ENCODE results near the gene DCC. TPM values are rescaled to one million over a fixed set of nuclear protein-coding genes. Genes with fewer than 3 reads are reported as not detected.

DCC gene
- total RNA-seq, 2 donors from 2014 or later = 0.33 TPM; not detected in 1

DNA sequence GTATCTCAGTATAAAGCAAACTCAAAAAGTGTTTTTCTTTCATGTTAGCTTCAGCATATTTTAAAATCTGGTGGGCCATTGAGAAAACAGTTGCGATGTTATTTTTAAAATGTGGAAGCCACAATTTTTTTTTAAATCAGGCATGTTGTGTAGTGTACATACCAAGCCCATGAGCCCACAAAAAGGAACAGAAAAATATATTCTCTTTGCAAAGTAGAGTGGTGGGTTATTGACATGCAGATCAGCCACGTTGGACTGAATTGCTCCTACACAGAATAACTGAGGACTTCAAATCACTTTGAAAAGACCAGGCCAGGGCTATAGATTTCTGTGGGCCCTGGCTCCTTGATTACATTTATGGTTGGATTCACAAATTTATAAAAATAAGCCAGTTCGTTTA, 774.4 kb downstream of the DCC start:
- Histone ChIP-seq H3K4me3 (no peak overlapping the region), H3K27me3 (no peaks in the 10 kb centered on the region), H3K4me1 (no peaks in the 10 kb centered on the region), H3K9me3 (no peaks in the 10 kb centered on the region), H3K27ac (no peak overlapping the region), H3K36me3 (replicated peaks in 1 of 2; ENCODE audit: insufficient read depth in 1 of 2, low read depth in 2 of 2) (no peaks in the 10 kb centered on the region)
- TF ChIP-seq, protein P1, sequence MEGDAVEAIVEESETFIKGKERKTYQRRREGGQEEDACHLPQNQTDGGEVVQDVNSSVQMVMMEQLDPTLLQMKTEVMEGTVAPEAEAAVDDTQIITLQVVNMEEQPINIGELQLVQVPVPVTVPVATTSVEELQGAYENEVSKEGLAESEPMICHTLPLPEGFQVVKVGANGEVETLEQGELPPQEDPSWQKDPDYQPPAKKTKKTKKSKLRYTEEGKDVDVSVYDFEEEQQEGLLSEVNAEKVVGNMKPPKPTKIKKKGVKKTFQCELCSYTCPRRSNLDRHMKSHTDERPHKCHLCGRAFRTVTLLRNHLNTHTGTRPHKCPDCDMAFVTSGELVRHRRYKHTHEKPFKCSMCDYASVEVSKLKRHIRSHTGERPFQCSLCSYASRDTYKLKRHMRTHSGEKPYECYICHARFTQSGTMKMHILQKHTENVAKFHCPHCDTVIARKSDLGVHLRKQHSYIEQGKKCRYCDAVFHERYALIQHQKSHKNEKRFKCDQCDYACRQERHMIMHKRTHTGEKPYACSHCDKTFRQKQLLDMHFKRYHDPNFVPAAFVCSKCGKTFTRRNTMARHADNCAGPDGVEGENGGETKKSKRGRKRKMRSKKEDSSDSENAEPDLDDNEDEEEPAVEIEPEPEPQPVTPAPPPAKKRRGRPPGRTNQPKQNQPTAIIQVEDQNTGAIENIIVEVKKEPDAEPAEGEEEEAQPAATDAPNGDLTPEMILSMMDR (IDR thresholded peaks at IDR 0.05) = no peak
- TF ChIP-seq POLR2A (IDR thresholded peaks at IDR 0.05) = no peak
- intact Hi-C loops (cut with DNase I) = no loop called here
- DNase-seq (no peak), ATAC-seq (no peak)
- 45% methylated on average over 3 of the region's 3 CpGs for WGBS, 2 donors

DNA sequence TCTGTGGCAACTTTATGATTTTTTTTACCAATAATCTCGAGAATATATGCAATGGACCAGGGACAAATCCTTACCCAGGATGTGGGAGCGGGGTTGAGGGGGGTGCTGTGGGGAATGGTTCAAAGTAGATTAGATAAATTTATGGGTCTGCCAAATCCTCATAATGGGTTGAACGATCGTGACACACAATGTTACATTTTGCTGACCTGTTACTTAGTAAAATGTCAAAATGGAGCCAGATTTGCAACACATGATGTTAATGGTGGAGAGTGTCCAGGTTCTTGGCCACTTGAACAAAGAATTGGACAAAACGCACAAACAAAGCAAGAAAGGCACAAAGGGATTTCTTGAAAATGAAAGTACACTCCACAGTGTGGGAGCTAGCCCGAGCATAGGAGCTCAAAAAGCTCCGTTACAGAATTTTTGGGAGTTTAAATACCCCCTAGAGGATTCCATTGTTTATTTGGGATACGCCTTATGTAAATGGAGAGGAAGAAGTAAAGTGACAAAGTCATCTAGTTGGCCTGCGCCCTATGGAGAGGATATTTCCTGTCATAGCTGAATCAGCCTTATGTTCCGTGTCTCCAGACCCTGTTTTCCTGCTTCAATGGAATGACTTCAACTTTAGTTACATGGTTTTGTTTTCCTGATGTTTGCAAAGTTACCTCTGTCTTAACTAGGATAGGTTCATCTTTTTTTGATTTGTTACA, 776.0 kb downstream of the DCC start:
- ATAC-seq (no peak), DNase-seq (no peak)
- no peaks in the 10 kb centered on the region for H3K27me3 ChIP-seq
- WGBS, 2 donors = 59 to 67% methylated on average over 10 of the region's 10 CpGs
- no peak overlapping the region for H3K4me3 ChIP-seq
- intact Hi-C loops (cut with DNase I) = no loop called here
- no peaks in the 10 kb centered on the region for H3K9me3 ChIP-seq
- H3K27ac ChIP-seq = no peak overlapping the region
- H3K36me3 ChIP-seq (replicated peaks in 1 of 2; ENCODE audit: insufficient read depth in 1 of 2, low read depth in 2 of 2) = no peaks in the 10 kb centered on the region
- TF ChIP-seq, protein P1 (IDR thresholded peaks at IDR 0.05) = no peak
- TF ChIP-seq POLR2A (IDR thresholded peaks at IDR 0.05) = no peak
- no peaks in the 10 kb centered on the region for H3K4me1 ChIP-seq

DNA sequence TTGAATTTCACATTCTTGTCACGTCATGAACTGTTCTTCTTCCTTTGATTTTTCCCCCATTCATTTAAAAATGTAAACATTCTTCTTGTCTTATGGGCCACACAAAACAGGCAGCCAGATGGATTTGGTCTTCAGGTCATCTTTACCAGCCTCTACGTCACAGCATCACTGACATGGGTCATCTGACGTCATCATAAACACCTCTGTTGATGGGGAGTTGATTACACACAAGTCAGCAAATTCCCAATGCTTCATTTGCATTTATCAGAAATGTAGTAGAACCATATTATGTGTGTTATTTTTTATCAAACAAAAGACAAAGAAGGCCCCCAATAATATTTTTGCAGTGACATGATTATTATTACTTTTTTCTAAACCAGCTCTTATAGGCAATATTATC, 777.9 kb downstream of the DCC start:
- H3K27me3 ChIP-seq = no peaks in the 10 kb centered on the region

DNA sequence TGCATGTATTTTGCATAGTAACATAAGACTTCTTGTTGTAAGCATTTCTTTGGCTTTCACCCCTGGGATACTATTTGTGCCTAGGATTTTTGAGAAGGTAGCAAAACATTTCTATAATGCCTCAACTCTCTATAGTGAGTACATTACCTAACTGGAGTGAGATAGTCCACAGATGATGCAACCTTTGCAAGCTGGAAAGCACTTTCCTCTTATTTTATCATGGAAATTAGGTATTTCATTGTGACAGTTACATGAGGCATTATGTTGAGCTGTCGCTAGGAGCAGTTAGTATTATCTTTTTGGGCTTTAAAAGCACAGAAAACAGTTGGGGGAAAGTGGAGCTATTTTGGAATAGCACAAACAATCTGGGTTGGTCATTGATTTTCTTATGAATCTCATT, 786.2 kb downstream of the DCC start:
- no peak overlapping the region for H3K4me3 ChIP-seq
- no peaks in the 10 kb centered on the region for H3K36me3 ChIP-seq (replicated peaks in 1 of 2; ENCODE audit: insufficient read depth in 1 of 2, low read depth in 2 of 2)
- WGBS, 2 donors = 61 to 65% methylated on average over 1 of the region's 1 CpG
- TF ChIP-seq POLR2A (IDR thresholded peaks at IDR 0.05) = no peak
- TF ChIP-seq, protein P1 (IDR thresholded peaks at IDR 0.05) = no peak
- no peak overlapping the region for H3K27ac ChIP-seq
- H3K27me3 ChIP-seq = no peaks in the 10 kb centered on the region
- intact Hi-C loops (cut with DNase I) = no loop called here
- H3K9me3 ChIP-seq = no peaks in the 10 kb centered on the region
- no peaks in the 10 kb centered on the region for H3K4me1 ChIP-seq
- no peak for DNase-seq
- no peak for ATAC-seq

More for the DNA sequence above, 777.9 kb downstream of the DCC start:
- intact Hi-C loops (cut with DNase I) = no loop called here
- 47 to 58% methylated on average over 3 of the region's 3 CpGs for WGBS, 2 donors
- Histone ChIP-seq H3K9me3 (no peaks in the 10 kb centered on the region), H3K27ac (no peak overlapping the region), H3K36me3 (replicated peaks in 1 of 2; ENCODE audit: insufficient read depth in 1 of 2, low read depth in 2 of 2) (no peaks in the 10 kb centered on the region), H3K4me3 (no peak overlapping the region), H3K4me1 (no peaks in the 10 kb centered on the region)
- no peak for TF ChIP-seq POLR2A (IDR thresholded peaks at IDR 0.05)
- TF ChIP-seq, protein P1 (IDR thresholded peaks at IDR 0.05) = no peak
- ATAC-seq (no peak), DNase-seq (no peak)

DNA sequence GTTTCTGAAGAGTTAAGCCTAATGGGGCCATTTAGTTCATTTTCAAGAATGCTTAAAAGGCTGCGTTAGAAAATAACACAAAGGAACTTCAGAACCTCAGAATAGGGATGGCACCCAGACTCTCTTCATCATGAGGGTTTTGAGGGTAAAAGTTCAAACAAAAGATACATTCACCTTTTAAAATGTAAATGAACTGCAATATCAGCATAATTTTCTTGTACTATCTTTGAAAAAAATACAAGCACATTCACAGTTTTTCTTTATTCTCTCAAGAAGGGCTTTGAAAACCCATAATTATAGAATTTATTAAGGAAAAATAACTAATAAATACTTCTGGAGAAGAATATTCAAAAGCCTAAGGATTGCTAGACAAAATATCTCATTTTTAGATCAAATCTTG, 791.0 kb downstream of the DCC start:
- TF ChIP-seq POLR2A (IDR thresholded peaks at IDR 0.05) = no peak
- TF ChIP-seq, protein P1 (IDR thresholded peaks at IDR 0.05) = no peak
- Histone ChIP-seq H3K4me1 (no peaks in the 10 kb centered on the region), H3K9me3 (no peaks in the 10 kb centered on the region), H3K36me3 (replicated peaks in 1 of 2; ENCODE audit: insufficient read depth in 1 of 2, low read depth in 2 of 2) (no peaks in the 10 kb centered on the region), H3K4me3 (no peak overlapping the region), H3K27me3 (no peaks in the 10 kb centered on the region), H3K27ac (no peak overlapping the region)
- ATAC-seq (no peak), DNase-seq (no peak)
- intact Hi-C loops (cut with DNase I) = no loop called here
- WGBS, 2 donors = 67 to 70% methylated on average over 1 of the region's 1 CpG

Measured in body of pancreas (tissue), 4 donors.